HG02981 (cell line): ENCODE data around the gene ZNF445.
"Not testable (repeated sequence)": the region's sequence is repeated elsewhere in the genome, so short reads cannot be mapped to it uniquely, and the experiment has no call there.

Experiments used
- ATAC-seq: cut with Tn5 transposase; IDR thresholded peaks from one replicate; pipeline ENCODE4 v1.9.1; 2021; ENCODE audit warnings: mild to moderate bottlenecking, moderate library complexity; ENCODE audit not compliant: unreplicated experiment

Gene ZNF445

GRCh38 chr3:44476963-44477311 is 533 bp downstream of the ZNF445 start:
- no peak for ATAC-seq

- no peak for ATAC-seq
These were observed 1.3 kb downstream of the ZNF445 start for GRCh38 chr3:44476181-44476611.

- ATAC-seq, result not testable (repeated sequence)
These were observed 2.6 kb downstream of the ZNF445 start for GRCh38 chr3:44474886-44475285.

GRCh38 chr3:44470430-44470829 is 7.0 kb downstream of the ZNF445 start:
- ATAC-seq, result no peak

GRCh38 chr3:44469914-44470313 is 7.6 kb downstream of the ZNF445 start:
- ATAC-seq, result no peak

- ATAC-seq, result no peak
These were observed 8.6 kb downstream of the ZNF445 start for GRCh38 chr3:44468572-44469520.

GRCh38 chr3:44468099-44468537 is 9.4 kb downstream of the ZNF445 start:
- ATAC-seq, result not testable (repeated sequence)

GRCh38 chr3:44467241-44467640 is 10.2 kb downstream of the ZNF445 start:
- ATAC-seq, result no peak

- ATAC-seq, result not testable (repeated sequence)
These were observed 12.6 kb downstream of the ZNF445 start for GRCh38 chr3:44464920-44465319.

GRCh38 chr3:44464509-44464908 is 13.0 kb downstream of the ZNF445 start:
- no peak for ATAC-seq

GRCh38 chr3:44460050-44460449 is 17.4 kb downstream of the ZNF445 start:
- ATAC-seq, result not testable (repeated sequence)

GRCh38 chr3:44455318-44455717 is 22.2 kb downstream of the ZNF445 start:
- no peak for ATAC-seq

GRCh38 chr3:44454258-44454657 is 23.2 kb downstream of the ZNF445 start:
- ATAC-seq, result no peak

GRCh38 chr3:44451441-44451840 is 26.0 kb downstream of the ZNF445 start:
- ATAC-seq, result no peak

GRCh38 chr3:44446929-44447328 is 30.5 kb downstream of the ZNF445 start:
- no peak for ATAC-seq

- ATAC-seq, result no peak
These were observed 31.7 kb downstream of the ZNF445 start for GRCh38 chr3:44445786-44446185.

- ATAC-seq, result no peak
These were observed 32.4 kb downstream of the ZNF445 start for GRCh38 chr3:44444896-44445691.

- no peak for ATAC-seq
These were observed 33.0 kb downstream of the ZNF445 start for GRCh38 chr3:44444437-44444836.

- no peak for ATAC-seq
These were observed 34.7 kb downstream of the ZNF445 start for GRCh38 chr3:44442596-44443309.

GRCh38 chr3:44439499-44440295 is 37.8 kb downstream of the ZNF445 start:
- ATAC-seq, result peak; percentile 97
